Measurements from ENCODE around the gene FXYD4. TPM values are rescaled to one million over a fixed set of nuclear protein-coding genes. Genes with fewer than 3 reads are reported as not detected.
"Not testable (repeated sequence)": the region's sequence is repeated elsewhere in the genome, so short reads cannot be mapped to it uniquely, and the experiment has no call there.

FXYD4 gene
- total and polyA plus RNA-seq, 2 experiments from 2014 or later, result 0.19 to 0.80 TPM

- no peak for DNase-seq (ENCODE audit: low spot score)
- Histone ChIP-seq H3K36me3 (replicated peaks; ENCODE audit: insufficient read depth, low read depth) (peaks cover 5% of the 10 kb centered on the region), H2AFZ (no peak overlapping the region), H4K20me1 (ENCODE audit: insufficient read depth, poor library complexity, severe bottlenecking) (peaks cover 81% of the 10 kb centered on the region), H3K4me2 (no peak overlapping the region), H3K4me1 (ENCODE audit: insufficient read depth) (peaks cover 26% of the 10 kb centered on the region), H3K9me3 (ENCODE audit: low read depth) (no peaks in the 10 kb centered on the region), H3K4me3 (no peak overlapping the region), H3K79me2 (peaks cover 90% of the 10 kb centered on the region), H3K9me2 (replicated peaks; ENCODE audit: insufficient read depth) (no peaks in the 10 kb centered on the region), H3K27me3 (no peaks in the 10 kb centered on the region), H3K27ac (no peak overlapping the region)
- 88% methylated on average over 3 of the region's 3 CpGs for WGBS (ENCODE audit: low lambda C conversion rate, missing lambda C conversion rate)
- no peak for TF ChIP-seq EZH2 (IDR thresholded peaks at IDR 0.05; ENCODE audit: borderline replicate concordance)
- no peak for TF ChIP-seq EZH2phosphoT487 (IDR thresholded peaks at IDR 0.05; ENCODE audit: low read depth, severe bottlenecking, unreplicated experiment)
- no peak for TF ChIP-seq CTCF (IDR thresholded peaks at IDR 0.05; ENCODE audit: poor library complexity)
These were observed 21.3 kb downstream of the FXYD4 start for GRCh38 chr10:43392748-43393147.

GRCh38 chr10:43393186-43393585, 21.8 kb downstream of the FXYD4 start:
- H3K9me3 ChIP-seq (ENCODE audit: low read depth); H3K4me2 ChIP-seq; H3K27ac ChIP-seq; H3K36me3 ChIP-seq (replicated peaks; ENCODE audit: insufficient read depth, low read depth); H3K27me3 ChIP-seq; H3K9me2 ChIP-seq (replicated peaks; ENCODE audit: insufficient read depth); H2AFZ ChIP-seq; H3K4me3 ChIP-seq; DNase-seq (ENCODE audit: low spot score): not testable (repeated sequence)
- WGBS (ENCODE audit: low lambda C conversion rate, missing lambda C conversion rate), result 85% methylated on average over 11 of the region's 11 CpGs
- Histone ChIP-seq H3K79me2 (peaks cover 90% of the 10 kb centered on the region), H4K20me1 (ENCODE audit: insufficient read depth, poor library complexity, severe bottlenecking) (peaks cover 80% of the 10 kb centered on the region), H3K4me1 (ENCODE audit: insufficient read depth) (peaks cover 30% of the 10 kb centered on the region)

GRCh38 chr10:43393606-43394360, 22.3 kb downstream of the FXYD4 start:
- H3K79me2 ChIP-seq, result peaks cover 90% of the 10 kb centered on the region

More at GRCh38 chr10:43393606-43394360, 22.3 kb downstream of the FXYD4 start:
- no peak for DNase-seq (ENCODE audit: low spot score)
- Histone ChIP-seq H3K9me3 (ENCODE audit: low read depth) (no peaks in the 10 kb centered on the region), H3K4me1 (ENCODE audit: insufficient read depth) (peaks cover 36% of the 10 kb centered on the region), H3K4me3 (no peak overlapping the region), H2AFZ (no peak overlapping the region), H3K9me2 (replicated peaks; ENCODE audit: insufficient read depth) (no peaks in the 10 kb centered on the region), H3K36me3 (replicated peaks; ENCODE audit: insufficient read depth, low read depth) (peaks cover 5% of the 10 kb centered on the region), H3K4me2 (peak overlapping the region; percentile 93), H3K27me3 (no peaks in the 10 kb centered on the region), H3K27ac (no peak overlapping the region), H4K20me1 (ENCODE audit: insufficient read depth, poor library complexity, severe bottlenecking) (peaks cover 80% of the 10 kb centered on the region)
- TF ChIP-seq EZH2 (IDR thresholded peaks at IDR 0.05; ENCODE audit: borderline replicate concordance) (no peak), CTCF (IDR thresholded peaks at IDR 0.05; ENCODE audit: poor library complexity) (no peak), EZH2phosphoT487 (IDR thresholded peaks at IDR 0.05; ENCODE audit: low read depth, severe bottlenecking, unreplicated experiment) (no peak)
- 94% methylated on average over 3 of the region's 3 CpGs for WGBS (ENCODE audit: low lambda C conversion rate, missing lambda C conversion rate)

Measured in hepatocyte (in vitro differentiated cells).